HepG2 (cell line): ENCODE data around the gene SPHK2. TPM values are rescaled to one million over a fixed set of nuclear protein-coding genes. Genes with fewer than 3 reads are reported as not detected.

Source experiments
- ATAC-seq: fragments of 200-7000 bp; cut with Tn5 transposase; 3 replicates; pipeline ENCODE4 v1.9.1; 2020; ENCODE audit warnings: mild to moderate bottlenecking, moderate library complexity
- BruUV-seq: library from RNA; stranded (reverse); fragments of 400-500 nt; replicated peaks from 2 replicates; lab custom pipeline; 2021; lab: Mats Ljungman, UMichigan
- CTCF ChIA-PET: fragments of 300-600 bp; formaldehyde crosslinking; extraction: SDS; loops from one replicate; lab custom pipeline; 2021; ENCODE audit warnings: low total read pairs, inconsistent platforms, low intra/inter-chr PET ratio; lab: Yijun Ruan, JAX
- POLR2A ChIA-PET: fragments of 350-600 bp; sonication (Branson Sonifier 250); formaldehyde crosslinking; loops from one replicate; lab custom pipeline; 2020; ENCODE audit warnings: antibody characterized with exemption, inconsistent platforms; lab: Yijun Ruan, JAX
- DNase-seq: peaks from one replicate; pipeline ENCODE4 v3.0.0-alpha.2; 2015; ENCODE audit warnings: low spot score
- FAIRE-seq: peaks from 3 replicates; lab custom pipeline; 2011; peaks lifted over from hg19 to GRCh38; lab: Jason Lieb, UNC
- H2AFZ ChIP-seq: one replicate; pipeline ENCODE4 v1.6.1; 2011; ENCODE audit warnings: low read length, inconsistent platforms
- H3K27ac ChIP-seq: fragments of 300-600 bp; 3 replicates; pipeline ENCODE4 v1.8.0; 2011; ENCODE audit warnings: mixed run types, mild to moderate bottlenecking, mixed read lengths, low read length, inconsistent platforms; ENCODE audit not compliant: insufficient read depth; ENCODE audit errors: extremely low read length
- H3K27me3 ChIP-seq, 2 experiments: fragments of 200-600 bp in 1 of 2; 2 replicates in 1 of 2; 3 replicates in 1 of 2; pipeline versions ENCODE4 v1.6.0 to v1.8.0; 2011; ENCODE audit warnings: low read length in 2 of 2, mild to moderate bottlenecking in 2 of 2, moderate library complexity in 2 of 2, inconsistent platforms in 1 of 2; ENCODE audit not compliant: insufficient read depth in 2 of 2, control insufficient read depth in 1 of 2
- H3K36me3 ChIP-seq, 2 experiments: fragments of 200-600 bp in 1 of 2; replicated peaks in 1 of 2; 2 replicates in 1 of 2; 3 replicates in 1 of 2; pipeline versions ENCODE4 v1.5.1 to v1.8.0; 2011; ENCODE audit warnings: low read length in 2 of 2, inconsistent platforms in 1 of 2; ENCODE audit not compliant: insufficient read depth in 2 of 2, control insufficient read depth in 1 of 2
- H3K4me1 ChIP-seq: 2 replicates; pipeline ENCODE4 v1.5.1; 2012; ENCODE audit warnings: low read length, inconsistent platforms; ENCODE audit not compliant: insufficient read depth
- H3K4me2 ChIP-seq: 2 replicates; pipeline ENCODE4 v1.6.0; 2011; ENCODE audit warnings: low read depth, low read length, inconsistent platforms
- H3K4me3 ChIP-seq, 3 experiments: fragments of 200-600 bp in 1 of 3; sonication (generic), shearing (Covaris generic) in 1 of 3; replicated peaks in 1 of 3; 2 replicates each; pipeline ENCODE4 v1.5.1; 2011 to 2016; ENCODE audit warnings: low read length in 3 of 3, inconsistent platforms in 2 of 3, low read depth in 2 of 3, mild to moderate bottlenecking in 2 of 3, control low read depth in 1 of 3, mixed read lengths in 1 of 3; ENCODE audit not compliant: insufficient read depth in 1 of 3
- H3K79me2 ChIP-seq: one replicate; pipeline ENCODE4 v1.6.1; 2011; ENCODE audit warnings: low read length, inconsistent platforms; ENCODE audit not compliant: insufficient read depth
- H3K9ac ChIP-seq: 2 replicates; pipeline ENCODE4 v1.6.0; 2011; ENCODE audit warnings: mild to moderate bottlenecking, low read depth, low read length, inconsistent platforms; ENCODE audit not compliant: insufficient read depth
- H3K9me3 ChIP-seq: 2 replicates; pipeline ENCODE4 v1.5.1; 2012; ENCODE audit warnings: mild to moderate bottlenecking, low read length
- H4K20me1 ChIP-seq: 2 replicates; pipeline ENCODE4 v1.6.0; 2011; ENCODE audit warnings: inconsistent platforms, mild to moderate bottlenecking, low read length, moderate library complexity; ENCODE audit not compliant: insufficient read depth
- KDM4B ChIP-seq: sonication (generic); formaldehyde crosslinking; IDR thresholded peaks from 2 replicates; pipeline ENCODE4 v1.4.0; 2020; ENCODE audit warnings: missing genetic modification reagents
- PHF8 ChIP-seq: sonication (generic); formaldehyde crosslinking; IDR thresholded peaks from 2 replicates; pipeline ENCODE4 v1.5.0; 2020; ENCODE audit warnings: missing genetic modification reagents
- POLR2A ChIP-seq, 2 experiments: IDR thresholded peaks; 2 replicates each; pipeline ENCODE4 v1.6.1; 2011; ENCODE audit warnings: low read depth in 2 of 2, low read length in 2 of 2, mild to moderate bottlenecking in 1 of 2, moderate library complexity in 1 of 2; ENCODE audit not compliant: insufficient read depth in 1 of 2
- POLR2AphosphoS5 ChIP-seq: IDR thresholded peaks from 2 replicates; pipeline ENCODE4 v1.6.1; 2012; ENCODE audit warnings: low read depth, low read length
- POLR2G ChIP-seq: fragments of 200-400 bp; formaldehyde crosslinking; IDR thresholded peaks from 2 replicates; pipeline ENCODE4 v1.6.1; 2018; ENCODE audit warnings: mild to moderate bottlenecking, low read depth, low read length, moderate library complexity
- PPARG ChIP-seq: conservative IDR thresholded peaks from 2 replicates; pipeline ENCODE4 v1.6.1; 2016; ENCODE audit warnings: missing biosample characterization, missing genetic modification reagents
- RXRB ChIP-seq: IDR thresholded peaks from 2 replicates; pipeline ENCODE4 v1.6.1; 2016; ENCODE audit warnings: borderline replicate concordance, missing genetic modification reagents, missing compliant biosample characterization
- ZFP36L1 ChIP-seq: sonication (generic); formaldehyde crosslinking; IDR thresholded peaks from 2 replicates; pipeline ENCODE4 v1.8.0; 2022; ENCODE audit warnings: mild to moderate bottlenecking, missing genetic modification reagents, moderate library complexity
- ZSCAN29 ChIP-seq: sonication (generic); formaldehyde crosslinking; conservative IDR thresholded peaks from 2 replicates; pipeline ENCODE4 v1.4.0; 2020; ENCODE audit warnings: mild to moderate bottlenecking, missing genetic modification reagents
- WGBS: methylation state at CpG from one replicate; pipeline ENCODE4 v1.1.6; 2017; ENCODE audit warnings: low lambda C conversion rate; 5-methylcytosine and 5-hydroxymethylcytosine counted together
- in situ Hi-C: cut with HindIII; loops from 2 replicates; pipeline ENCODE4 v1.10.0; 2017; ENCODE audit warnings: low pct_unique_long_range_greater_than_20kb; ENCODE audit not compliant: extremely low pct_ligation_motif_present
- intact Hi-C: fragments of 100-400 bp; cut with micrococcal nuclease; formaldehyde crosslinking; loops from one replicate; pipeline ENCODE4 v1.10.0; 2022; ENCODE audit not compliant: unreplicated experiment
- polyA plus RNA-seq, 8 experiments: library from polyadenylated mRNA; depleted of rRNA in 3 of 8; stranded (reverse) in 7 of 8; unstranded in 1 of 8; fragments of >200 nt; fragmentation: Illumina TruSeq in 4 of 8; extraction: Trizol in 4 of 8; gene quantifications; 2 replicates each; pipeline versions ENCODE4 v1.2.1 to v1.2.3, GENCODE V29; 2011 to 2016; ENCODE audit warnings: low read depth in 4 of 8, missing spikeins in 1 of 8, mixed read lengths in 1 of 8; ENCODE audit not compliant: insufficient read depth in 1 of 8
- total RNA-seq, 5 experiments: library from RNA; depleted of rRNA; stranded (reverse); fragments of >200 nt; fragmentation: Illumina TruSeq; extraction: Trizol; gene quantifications; 2 replicates each; pipeline ENCODE4 v1.2.3, GENCODE V29; 2016; ENCODE audit warnings: low read depth in 1 of 5
- TF ChIP-seq, protein P1 (sequence below): sonication (generic); formaldehyde crosslinking; IDR thresholded peaks from 2 replicates; pipeline ENCODE4 v1.9.0; 2022; ENCODE audit warnings: missing genetic modification reagents, mild to moderate bottlenecking, borderline replicate concordance

Gene SPHK2
- total and polyA plus RNA-seq, 2 of the 13 experiments (the other 11 are each of a cell fraction or from before 2014, with no cell fraction given), result 2.9 to 14.4 TPM

DNA sequence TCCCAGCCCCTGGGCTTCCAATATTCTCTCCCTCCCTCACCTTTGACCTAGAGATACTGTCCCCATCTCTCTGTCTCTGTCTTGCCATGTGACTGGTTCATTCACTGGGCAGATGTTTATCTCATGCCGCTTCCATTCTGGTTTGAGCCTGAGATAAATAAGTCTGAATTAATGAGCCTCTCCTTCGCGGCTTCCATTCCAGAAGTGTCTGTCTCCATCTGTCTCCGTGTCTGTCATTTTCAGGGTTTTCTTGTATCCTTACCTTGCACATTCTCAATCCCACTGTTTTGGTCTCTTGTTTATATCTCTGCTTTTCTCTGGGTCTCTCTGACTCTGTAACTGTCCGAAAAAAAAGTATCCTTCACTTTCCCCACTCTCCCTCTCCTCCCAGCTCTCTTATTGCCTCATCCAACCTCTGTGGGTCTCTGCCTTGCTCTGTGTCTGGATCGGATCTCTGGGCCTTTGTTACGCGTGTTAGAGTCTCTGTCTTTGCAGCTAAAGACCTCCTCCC, 4.3 kb downstream of the SPHK2 start:
- Histone ChIP-seq H2AFZ (no peak overlapping the region), H3K9me3 (no peaks in the 10 kb centered on the region), H3K4me1 (peaks cover 49% of the 10 kb centered on the region), H3K79me2 (peaks cover 8% of the 10 kb centered on the region), H3K9ac (peak overlapping the region; percentile 66), H4K20me1 (no peaks in the 10 kb centered on the region), H3K27ac (peak overlapping the region; percentile 73), H3K4me2 (peak overlapping the region; percentile 70), H3K27me3 (no peaks in the 10 kb centered on the region; a peak in 1 of 5 replicates), H3K36me3 (no peaks in the 10 kb centered on the region), H3K4me3 (peak overlapping the region; percentile 34 to 60 (median 42); a peak in 3 of 6 replicates)
- no peak for FAIRE-seq
- 75% methylated on average over 8 of the region's 8 CpGs for WGBS
- in situ Hi-C loops (no loop called here), intact Hi-C loops (no loop called here)
- BruUV-seq, result no TSS peak
- CTCF ChIA-PET, result no interaction called here
- TF ChIP-seq POLR2AphosphoS5, result 0 out of 2 replicates have a peak, but pooled peaks have one; percentile 18
- TF ChIP-seq, protein P1, sequence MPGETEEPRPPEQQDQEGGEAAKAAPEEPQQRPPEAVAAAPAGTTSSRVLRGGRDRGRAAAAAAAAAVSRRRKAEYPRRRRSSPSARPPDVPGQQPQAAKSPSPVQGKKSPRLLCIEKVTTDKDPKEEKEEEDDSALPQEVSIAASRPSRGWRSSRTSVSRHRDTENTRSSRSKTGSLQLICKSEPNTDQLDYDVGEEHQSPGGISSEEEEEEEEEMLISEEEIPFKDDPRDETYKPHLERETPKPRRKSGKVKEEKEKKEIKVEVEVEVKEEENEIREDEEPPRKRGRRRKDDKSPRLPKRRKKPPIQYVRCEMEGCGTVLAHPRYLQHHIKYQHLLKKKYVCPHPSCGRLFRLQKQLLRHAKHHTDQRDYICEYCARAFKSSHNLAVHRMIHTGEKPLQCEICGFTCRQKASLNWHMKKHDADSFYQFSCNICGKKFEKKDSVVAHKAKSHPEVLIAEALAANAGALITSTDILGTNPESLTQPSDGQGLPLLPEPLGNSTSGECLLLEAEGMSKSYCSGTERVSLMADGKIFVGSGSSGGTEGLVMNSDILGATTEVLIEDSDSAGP (CRISPR knock-in tag), result no peak
- TF ChIP-seq KDM4B (CRISPR knock-in tag), result no peak
- peak; percentile 37; the same call in 1 of the 2 replicates for TF ChIP-seq POLR2G
- TF ChIP-seq ZSCAN29, result no peak
- peak; percentile 3; the same call in 1 of the 2 replicates for TF ChIP-seq RXRB (CRISPR knock-in tag)
- TF ChIP-seq PPARG (CRISPR knock-in tag), result 0 out of 2 replicates have a peak, but pooled peaks have one; percentile 14
- 0 out of 4 replicates have a peak, but pooled peaks of 1 of the 2 experiments have one; percentile 31 for TF ChIP-seq POLR2A (IDR thresholded peaks at IDR 0.05; ENCODE audit: insufficient read depth in 1 of 2, low read depth in 2 of 2, low read length in 2 of 2)
- no peak for TF ChIP-seq ZFP36L1 (CRISPR knock-in tag)
- TF ChIP-seq PHF8, result peak; percentile 26; the same call in 1 of the 2 replicates
- ATAC-seq, result no peak
- POLR2A ChIA-PET, result interaction anchor here (0.9 to 1.8 kb wide), 3 partner anchors 11 to 55 kb away, joined by 3 to 15 read pairs (median 3); no protein-coding TSS in a partner anchor
- DNase-seq, result no peak
